Lower lobe of right lung (tissue), 2 donors: ENCODE results near the gene SPON1. TPM values are rescaled to one million over a fixed set of nuclear protein-coding genes. Genes with fewer than 3 reads are reported as not detected.

Experiments used
- ATAC-seq, 2 donors: fragments of 200-7000 bp; cut with Tn5 transposase; one replicate each; pipeline ENCODE4 v1.9.1; 2020 to 2022; ENCODE audit warnings: mild to moderate bottlenecking in 2 of 2, moderate library complexity in 2 of 2
- DNase-seq: peaks from one replicate; pipeline ENCODE4 v3.0.0-alpha.2; 2020
- H3K27ac ChIP-seq: fragments of 200-600 bp; one replicate; pipeline ENCODE4 v1.8.0; 2022
- H3K27me3 ChIP-seq: fragments of 200-600 bp; one replicate; pipeline ENCODE4 v1.8.0; 2022; ENCODE audit warnings: low read depth
- H3K36me3 ChIP-seq: fragments of 200-600 bp; one replicate; pipeline ENCODE4 v1.8.0; 2022; ENCODE audit warnings: mild to moderate bottlenecking
- H3K4me1 ChIP-seq: fragments of 200-600 bp; one replicate; pipeline ENCODE4 v1.8.0; 2022
- H3K4me3 ChIP-seq: fragments of 200-600 bp; one replicate; pipeline ENCODE4 v1.8.0; 2022; ENCODE audit warnings: mild to moderate bottlenecking
- H3K9me3 ChIP-seq: fragments of 200-600 bp; one replicate; pipeline ENCODE4 v1.8.0; 2022
- CTCF ChIP-seq: fragments of 200-600 bp; IDR thresholded peaks from one replicate; pipeline ENCODE4 v1.8.0; 2022; ENCODE audit warnings: antibody characterized with exemption, mild to moderate bottlenecking
- intact Hi-C: fragments of 100-400 bp; cut with DNase I; formaldehyde crosslinking; loops from one replicate; pipeline ENCODE4 v1.11.0; 2022
- total RNA-seq: library from RNA; stranded (reverse); fragmentation: NEBNext Ultra II Directional; extraction: Animal tissue kit (Norgen Biotek cat#: 25700); gene quantifications from one replicate; pipeline ENCODE4 v1.2.1, GENCODE V29; 2021
- donor health status: DM: no; HTN: yes; CAD: no; lungs with severe emphysema.

Gene SPON1
- total RNA-seq, 1 donor from 2014 or later, result 40.1 TPM

GRCh38 chr11:13970986-13971385 is 8.5 kb downstream of the SPON1 start:
- Histone ChIP-seq H3K36me3 (no peaks in the 10 kb centered on the region), H3K4me3 (no peak overlapping the region), H3K4me1 (peaks cover 12% of the 10 kb centered on the region), H3K27ac (no peak overlapping the region), H3K27me3 (no peaks in the 10 kb centered on the region), H3K9me3 (no peaks in the 10 kb centered on the region)
- intact Hi-C loops, result no loop called here
- no peak for DNase-seq
- TF ChIP-seq CTCF, result peak; percentile 35
- peak; percentile 56 to 67 for ATAC-seq

GRCh38 chr11:13972043-13972910 is 9.8 kb downstream of the SPON1 start:
- intact Hi-C loops, result no loop called here
- peaks cover 12% of the 10 kb centered on the region for H3K4me1 ChIP-seq
- H3K27ac ChIP-seq, result no peak overlapping the region
- no peaks in the 10 kb centered on the region for H3K9me3 ChIP-seq
- no peak for TF ChIP-seq CTCF
- peak in 1 of 2 donors; percentile 38 for ATAC-seq
- H3K27me3 ChIP-seq, result no peaks in the 10 kb centered on the region
- H3K4me3 ChIP-seq, result no peak overlapping the region
- no peak for DNase-seq
- no peaks in the 10 kb centered on the region for H3K36me3 ChIP-seq

GRCh38 chr11:13972944-13973343 is 10.4 kb downstream of the SPON1 start:
- Histone ChIP-seq H3K4me1 (peaks cover 12% of the 10 kb centered on the region), H3K27me3 (no peaks in the 10 kb centered on the region), H3K9me3 (no peaks in the 10 kb centered on the region), H3K4me3 (no peak overlapping the region), H3K36me3 (no peaks in the 10 kb centered on the region), H3K27ac (no peak overlapping the region)
- DNase-seq (no peak), ATAC-seq (no peak)
- intact Hi-C loops, result no loop called here
- TF ChIP-seq CTCF, result no peak

- no peaks in the 10 kb centered on the region for H3K36me3 ChIP-seq
- peaks cover 12% of the 10 kb centered on the region for H3K4me1 ChIP-seq
- H3K27me3 ChIP-seq, result peaks cover 5% of the 10 kb centered on the region
- no peak for DNase-seq
- intact Hi-C loops, result no loop called here
- no peak overlapping the region for H3K4me3 ChIP-seq
- H3K9me3 ChIP-seq, result no peaks in the 10 kb centered on the region
- no peak for TF ChIP-seq CTCF
- no peak overlapping the region for H3K27ac ChIP-seq
- no peak for ATAC-seq
Observed at GRCh38 chr11:13974631-13975030, 12.1 kb downstream of the SPON1 start.

- no peak overlapping the region for H3K27ac ChIP-seq
- intact Hi-C loops, result no loop called here
- H3K9me3 ChIP-seq, result no peaks in the 10 kb centered on the region
- no peak for TF ChIP-seq CTCF
- H3K4me3 ChIP-seq, result no peak overlapping the region
- no peaks in the 10 kb centered on the region for H3K4me1 ChIP-seq
- peaks cover 7% of the 10 kb centered on the region for H3K27me3 ChIP-seq
- no peaks in the 10 kb centered on the region for H3K36me3 ChIP-seq
- peak in 1 of 2 donors; percentile 56 for ATAC-seq
- DNase-seq, result no peak
Observed at GRCh38 chr11:13983081-13983751, 20.7 kb downstream of the SPON1 start.
